Suppressor macrophage (primary cell): ENCODE measurements around the gene SHFL.

Experiments used
- DNase-seq, 4 experiments: peaks; one replicate each; pipeline ENCODE4 v3.0.0-alpha.2; 2020 to 2022

SHFL gene

DNA sequence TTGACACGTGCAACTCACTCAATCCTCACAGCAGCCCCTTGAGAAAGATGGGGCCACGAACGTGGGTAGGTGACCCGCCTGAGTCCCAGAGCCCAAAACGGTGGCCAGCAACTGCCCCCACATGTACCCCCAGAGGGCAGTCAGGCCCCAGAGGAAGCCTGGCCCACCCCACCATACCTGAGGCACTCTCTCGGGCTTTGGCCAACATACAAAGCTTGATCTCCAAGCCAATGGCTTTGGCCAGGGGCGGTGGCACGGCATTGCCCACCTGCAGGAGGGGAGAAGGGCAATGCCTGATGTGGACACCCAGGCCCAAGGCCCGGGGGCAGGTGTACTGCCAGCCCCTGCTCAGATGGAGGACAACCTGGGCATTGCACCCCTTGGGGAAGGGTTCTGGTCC is 47.9 kb downstream of the SHFL start:
- no peak for DNase-seq

DNA sequence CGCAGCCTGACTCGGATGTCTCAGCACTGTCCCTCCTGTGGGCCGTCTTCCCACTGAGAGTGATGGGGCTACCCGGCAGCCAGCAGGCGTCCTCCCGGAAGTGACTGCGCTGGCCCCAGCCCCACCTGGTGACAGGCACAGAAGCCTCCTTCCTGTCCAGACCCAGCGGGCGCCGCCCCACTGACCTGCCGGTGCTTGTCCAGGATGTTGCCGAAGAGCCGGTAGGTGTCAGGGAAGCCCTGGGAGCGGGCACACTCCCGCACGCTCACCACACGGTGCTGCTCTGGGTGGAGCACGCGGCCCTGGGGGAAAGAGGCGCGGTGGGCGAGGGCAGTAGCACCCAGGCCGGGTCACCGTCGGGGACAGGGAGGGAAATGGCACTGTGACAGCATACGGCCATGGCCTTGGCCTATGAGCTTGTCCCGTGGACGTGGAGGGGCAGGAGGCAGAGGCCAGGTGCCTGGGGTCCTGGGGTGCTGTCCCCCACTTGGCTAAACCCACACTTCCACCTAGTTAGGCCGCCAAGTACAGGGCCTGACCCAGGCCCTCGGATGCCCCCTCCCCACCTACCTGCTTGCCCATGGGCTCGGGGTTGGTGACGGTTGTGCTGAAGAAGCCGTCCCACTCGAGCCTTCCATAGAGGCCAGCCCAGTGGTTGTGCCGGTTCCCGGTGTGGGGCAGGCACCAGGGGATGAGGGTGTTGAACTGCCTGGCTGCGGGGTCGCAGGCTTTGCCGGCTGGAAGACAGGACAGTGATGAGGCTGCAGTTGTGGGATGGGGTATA is 49.6 kb downstream of the SHFL start:
- no peak for DNase-seq

DNA sequence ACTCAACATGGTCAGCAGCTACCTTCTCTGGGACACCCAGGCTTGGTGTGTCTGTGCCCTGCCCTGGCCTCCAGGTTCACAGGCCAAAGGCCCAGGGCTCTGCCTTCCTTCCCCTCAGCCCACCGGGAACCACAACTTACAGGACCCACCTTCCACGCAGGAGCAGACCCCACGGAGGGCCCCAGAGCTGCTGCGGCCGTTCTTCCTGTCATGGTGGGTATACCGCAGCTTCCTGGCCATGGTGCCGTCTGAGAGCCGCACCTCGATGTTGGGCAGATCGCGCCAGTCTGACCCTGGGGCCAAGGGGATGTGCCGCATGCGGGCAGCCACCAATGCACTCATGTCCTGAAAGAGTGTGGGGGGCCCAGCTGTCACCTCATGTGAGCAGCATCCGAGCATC is 50.8 kb downstream of the SHFL start:
- DNase-seq, result no peak

DNA sequence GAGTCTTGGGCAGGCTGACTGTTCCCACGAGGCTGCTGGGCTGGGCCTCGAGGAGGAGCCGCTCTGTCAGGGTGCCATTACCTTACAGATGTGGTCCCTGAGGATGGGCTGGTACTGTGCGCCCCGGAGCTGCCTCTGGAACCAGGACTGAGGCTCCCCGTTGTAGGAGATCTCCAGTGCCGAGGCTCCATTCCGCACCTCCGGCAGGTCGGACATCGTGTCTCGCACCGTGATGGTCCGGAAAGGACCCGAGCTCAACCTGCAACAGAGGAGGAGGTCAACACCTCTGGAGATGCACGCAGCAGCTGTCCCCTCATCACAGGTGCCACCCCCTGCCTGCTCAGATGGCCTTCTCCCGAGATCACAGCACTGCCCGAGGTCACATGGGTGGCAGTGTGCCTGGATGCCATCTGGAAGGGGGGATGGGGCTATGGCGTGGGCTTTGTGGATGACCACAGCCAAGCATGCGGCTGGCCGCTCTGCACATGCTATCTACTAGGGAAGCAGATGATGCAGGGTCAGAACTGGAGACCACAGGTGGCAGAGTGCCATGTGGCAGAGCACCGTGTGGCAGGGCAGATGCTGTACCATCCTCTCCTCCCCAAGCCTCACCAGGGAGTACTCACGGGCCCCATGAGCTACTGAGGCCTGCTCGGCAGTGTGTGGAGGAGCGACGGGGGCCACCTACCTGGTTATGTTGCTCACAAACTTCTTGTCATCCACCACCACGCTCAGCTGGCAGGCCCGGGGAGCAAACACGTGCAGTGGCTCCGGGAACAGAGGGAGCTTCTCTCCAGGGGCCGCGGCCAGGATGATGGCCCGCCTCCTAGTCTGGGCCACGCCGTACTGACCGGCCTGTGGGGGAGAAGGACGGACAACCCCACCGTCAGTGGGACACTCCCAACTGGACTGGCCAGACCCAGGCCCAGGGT is 51.9 kb downstream of the SHFL start:
- DNase-seq, result no peak

DNA sequence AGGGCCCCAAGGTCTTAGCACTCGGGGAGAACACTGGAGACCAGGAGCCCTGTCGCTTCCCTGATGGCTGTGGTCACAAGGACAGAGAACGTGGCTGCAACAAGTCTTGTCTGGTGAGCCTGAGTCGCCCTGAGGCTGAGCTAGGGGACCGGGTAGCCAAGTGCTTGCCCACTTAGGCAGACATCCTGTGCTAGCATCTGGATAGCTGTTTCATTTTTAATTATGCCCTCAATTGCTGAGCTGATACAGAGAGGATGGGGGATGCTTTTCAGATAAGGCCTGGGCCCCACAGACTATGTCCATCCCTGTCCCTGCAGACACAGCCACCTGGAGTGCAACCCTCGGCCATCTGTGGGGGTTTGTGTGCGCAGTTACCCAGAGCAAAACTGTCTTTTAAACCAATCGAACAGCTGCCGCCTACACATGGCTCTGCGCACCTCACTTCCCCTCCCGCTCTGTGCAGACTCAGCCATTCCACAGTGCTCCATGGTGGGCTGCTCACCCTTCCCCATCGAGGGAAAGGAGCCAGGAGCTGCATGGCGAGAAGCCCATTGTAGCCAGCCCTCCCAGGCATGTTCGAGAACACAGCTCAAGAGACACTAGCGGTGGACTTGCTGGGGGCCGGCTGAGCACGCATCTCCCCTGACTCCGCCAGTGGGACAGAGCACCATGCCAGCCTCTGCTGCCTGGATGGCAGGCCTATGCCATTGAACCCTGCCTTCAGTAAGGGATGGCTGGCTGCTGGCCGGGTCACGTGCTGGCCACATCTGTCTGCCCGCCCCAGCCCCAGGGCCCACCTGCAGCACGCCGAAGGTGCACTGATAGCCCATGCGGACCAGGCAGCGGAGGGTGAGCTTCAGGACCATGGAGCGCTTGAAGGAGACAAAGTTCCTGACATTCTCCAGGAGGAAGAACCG is 53.0 kb downstream of the SHFL start:
- DNase-seq, result no peak

DNA sequence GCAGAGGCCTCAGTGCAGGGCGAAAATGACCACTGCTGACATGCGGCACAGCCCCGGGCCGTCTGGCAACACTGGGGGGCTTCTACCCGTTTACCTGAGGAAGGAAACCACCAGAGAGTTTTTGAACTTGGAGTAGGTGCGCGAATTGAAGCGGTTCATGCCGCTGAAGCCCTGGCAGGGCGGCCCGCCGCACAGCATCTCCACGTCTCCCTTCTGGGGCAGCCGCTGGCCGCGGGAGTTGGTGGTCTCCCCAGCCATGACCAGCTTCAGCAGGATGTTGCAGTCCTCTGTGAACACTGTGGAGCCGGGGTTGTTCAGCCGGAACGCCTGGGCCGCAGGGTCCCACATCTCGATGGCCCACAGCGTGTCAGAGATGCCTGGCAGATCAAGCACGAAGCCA is 53.8 kb downstream of the SHFL start:
- no peak for DNase-seq

DNA sequence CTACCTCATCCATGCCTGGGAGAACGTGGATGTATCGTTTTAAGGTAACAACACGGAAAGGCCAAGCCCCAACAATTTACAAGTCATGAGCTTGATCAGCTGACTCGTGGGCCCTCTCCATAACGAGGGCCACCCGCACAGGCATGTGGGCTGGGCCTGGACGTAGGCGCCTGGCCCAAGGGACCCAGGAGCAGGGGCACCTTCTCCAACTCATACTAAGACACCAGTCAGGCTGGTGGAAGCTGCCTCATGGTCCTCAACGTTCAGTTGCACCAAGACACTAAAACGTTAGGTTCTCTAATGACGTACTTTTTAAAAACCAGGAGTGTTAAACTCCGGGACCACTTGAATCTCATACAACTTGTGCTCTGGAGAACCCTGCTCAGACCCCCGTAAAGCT is 55.4 kb downstream of the SHFL start:
- DNase-seq, result no peak

DNA sequence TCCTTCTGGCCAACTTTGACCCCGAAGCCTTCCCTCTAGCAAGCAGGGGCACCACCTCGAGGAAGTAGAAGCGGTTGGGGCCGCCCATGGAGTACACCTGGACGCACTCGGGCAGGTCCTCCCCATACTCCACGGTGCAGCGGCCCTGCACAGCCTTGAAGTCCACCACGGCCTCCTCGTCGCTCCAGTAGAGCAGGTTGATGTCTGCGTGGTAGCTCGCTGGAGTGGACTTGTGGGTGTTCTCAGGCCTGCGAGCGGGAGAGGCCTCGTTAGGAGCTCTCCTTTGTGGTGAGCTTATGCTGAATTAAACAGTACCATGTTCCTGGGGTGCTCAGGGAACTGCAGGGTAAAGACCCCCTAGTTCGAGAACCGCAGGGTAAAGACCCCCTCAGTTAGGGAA is 55.9 kb downstream of the SHFL start:
- no peak for DNase-seq
